ENCODE measurements around the gene PKD2.
"Not testable (repeated sequence)": the region's sequence is repeated elsewhere in the genome, so short reads cannot be mapped to it uniquely, and the experiment has no call there.

The PKD2 gene

GRCh38 chr4:88025868-88026661, 18.6 kb downstream of the PKD2 start:
- not testable (repeated sequence) for DNase-seq (ENCODE audit: low read depth, low spot score)

GRCh38 chr4:88027611-88028608, 20.5 kb downstream of the PKD2 start:
- no peak for DNase-seq (ENCODE audit: low read depth, low spot score)

- DNase-seq (ENCODE audit: low read depth, low spot score) = no peak
Measured at GRCh38 chr4:88028946-88029345, 21.5 kb downstream of the PKD2 start.

GRCh38 chr4:88029556-88029955, 22.1 kb downstream of the PKD2 start:
- DNase-seq (ENCODE audit: low read depth, low spot score) = no peak

- no peak for DNase-seq (ENCODE audit: low read depth, low spot score)
Measured at GRCh38 chr4:88030565-88031310, 23.3 kb downstream of the PKD2 start.

- DNase-seq (ENCODE audit: low read depth, low spot score) = peak; percentile 14
Measured at GRCh38 chr4:88033309-88033708, 25.9 kb downstream of the PKD2 start.

GRCh38 chr4:88035292-88035691, 27.9 kb downstream of the PKD2 start:
- no peak for DNase-seq (ENCODE audit: low read depth, low spot score)

GRCh38 chr4:88037447-88037846, 30.0 kb downstream of the PKD2 start:
- no peak for DNase-seq (ENCODE audit: low read depth, low spot score)

GRCh38 chr4:88037936-88038335, 30.5 kb downstream of the PKD2 start:
- DNase-seq (ENCODE audit: low read depth, low spot score) = no peak

GRCh38 chr4:88040707-88041106, 33.3 kb downstream of the PKD2 start:
- no peak for DNase-seq (ENCODE audit: low read depth, low spot score)

- DNase-seq (ENCODE audit: low read depth, low spot score) = no peak
Measured at GRCh38 chr4:88041626-88042025, 34.2 kb downstream of the PKD2 start.

GRCh38 chr4:88043001-88043400, 35.6 kb downstream of the PKD2 start:
- no peak for DNase-seq (ENCODE audit: low read depth, low spot score)

- no peak for DNase-seq (ENCODE audit: low read depth, low spot score)
Measured at GRCh38 chr4:88043586-88044340, 36.3 kb downstream of the PKD2 start.

- DNase-seq (ENCODE audit: low read depth, low spot score) = no peak
Measured at GRCh38 chr4:88045021-88045420, 37.6 kb downstream of the PKD2 start.

- DNase-seq (ENCODE audit: low read depth, low spot score) = no peak
Measured at GRCh38 chr4:88054229-88054628, 46.8 kb downstream of the PKD2 start.

GRCh38 chr4:88054901-88055300, 47.5 kb downstream of the PKD2 start:
- DNase-seq (ENCODE audit: low read depth, low spot score) = peak; percentile 54

GRCh38 chr4:88058295-88058694, 50.9 kb downstream of the PKD2 start:
- no peak for DNase-seq (ENCODE audit: low read depth, low spot score)

- DNase-seq (ENCODE audit: low read depth, low spot score) = no peak
Measured at GRCh38 chr4:88059766-88060165, 52.3 kb downstream of the PKD2 start.

- DNase-seq (ENCODE audit: low read depth, low spot score) = no peak
Measured at GRCh38 chr4:88060431-88060830, 53.0 kb downstream of the PKD2 start.

GRCh38 chr4:88062311-88062710, 54.9 kb downstream of the PKD2 start:
- DNase-seq (ENCODE audit: low read depth, low spot score) = no peak

GRCh38 chr4:88062843-88063242, 55.4 kb downstream of the PKD2 start:
- DNase-seq (ENCODE audit: low read depth, low spot score) = no peak

Data from ELF-1 (cell line).